HL-60/S4 treated with retinoic acid at 250 ng/mL for 4 days and 3 days (cell line): ENCODE measurements around the gene ENTHD1.
"Not testable (repeated sequence)": the region's sequence is repeated elsewhere in the genome, so short reads cannot be mapped to it uniquely, and the experiment has no call there.

Experiments
- in situ Hi-C: fragments of 300-500 bp; cut with MboI; formaldehyde crosslinking; loops from 2 replicates; pipeline ENCODE4 v1.7.0; 2022; ENCODE audit warnings: low sequenced_read_pairs

Gene ENTHD1

GRCh38 chr22:39901565-39902146, 8.1 kb upstream of the ENTHD1 start:
- in situ Hi-C loops, result no loop called here

- in situ Hi-C loops, result no loop called here
These were observed 7.0 kb upstream of the ENTHD1 start, which contains the start of gene GRAP2 for GRCh38 chr22:39900306-39901227. Gene GRAP2, plus strand, starts transcription at chr22:39901084. Its CDS starts 46,023 bp downstream, at chr22:39947107.

DNA sequence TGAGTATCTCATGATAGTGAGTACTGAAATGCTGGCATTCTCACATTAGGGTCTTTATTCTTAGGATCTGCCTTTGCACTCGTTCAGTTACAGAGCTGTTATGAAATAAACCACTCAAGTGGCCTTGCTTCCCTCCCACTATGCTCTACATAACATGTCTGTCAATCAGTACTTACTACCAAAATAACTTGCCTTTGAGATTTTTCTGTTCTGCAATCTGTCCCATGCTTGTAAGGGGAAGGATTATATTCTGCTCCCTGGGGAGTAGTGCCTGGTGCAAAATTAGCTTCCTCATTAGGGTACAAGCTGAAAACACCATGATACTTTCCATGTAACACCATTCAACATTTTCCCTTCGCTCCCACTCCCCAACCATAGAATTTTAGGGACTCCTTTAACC, 5.4 kb upstream of the ENTHD1 start:
- in situ Hi-C loops, result no loop called here

DNA sequence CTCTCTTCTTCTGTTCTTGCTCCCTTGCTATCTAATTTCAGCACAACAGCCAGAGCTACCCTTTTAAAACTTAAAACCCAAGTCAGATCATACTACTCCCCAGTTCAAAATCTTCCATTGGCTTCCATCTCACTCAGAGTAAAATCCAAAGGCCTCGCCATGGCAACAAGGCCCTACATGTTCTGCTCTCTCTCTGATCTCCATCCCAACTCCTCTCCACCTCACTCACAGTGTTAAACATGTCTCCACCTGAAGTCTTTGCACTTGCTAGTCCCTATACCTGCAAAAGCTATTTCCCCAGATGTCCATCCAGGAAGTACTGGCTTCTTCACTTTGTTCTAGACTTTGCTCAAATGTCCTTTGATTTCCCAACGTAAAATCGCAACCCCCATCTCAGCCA, 4.3 kb upstream of the ENTHD1 start:
- in situ Hi-C loops, result no loop called here

- in situ Hi-C loops, result no loop called here
These were observed 2.9 kb upstream of the ENTHD1 start for GRCh38 chr22:39896313-39896996.

DNA sequence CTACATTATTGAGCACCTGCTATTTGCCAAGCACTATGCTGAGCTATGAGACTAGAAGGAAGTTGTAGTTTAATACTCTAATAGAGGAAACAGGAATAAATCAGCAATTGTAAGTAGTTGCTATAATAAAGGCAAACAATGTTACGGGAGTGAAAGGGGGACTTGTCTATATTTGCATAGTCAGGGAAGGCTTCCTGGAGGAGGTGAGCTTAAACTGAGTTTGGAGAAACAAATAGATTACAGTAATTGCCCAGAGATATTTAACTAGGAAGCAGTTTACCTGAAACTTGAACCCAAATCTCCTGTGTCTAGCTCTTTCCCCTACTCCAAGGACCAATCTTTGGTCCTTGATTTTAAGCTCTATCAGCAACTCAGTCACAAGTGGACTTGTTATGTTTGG, 2.1 kb upstream of the ENTHD1 start:
- in situ Hi-C loops, result no loop called here

GRCh38 chr22:39894554-39895092, 1.1 kb upstream of the ENTHD1 start:
- in situ Hi-C loops, result no loop called here

DNA sequence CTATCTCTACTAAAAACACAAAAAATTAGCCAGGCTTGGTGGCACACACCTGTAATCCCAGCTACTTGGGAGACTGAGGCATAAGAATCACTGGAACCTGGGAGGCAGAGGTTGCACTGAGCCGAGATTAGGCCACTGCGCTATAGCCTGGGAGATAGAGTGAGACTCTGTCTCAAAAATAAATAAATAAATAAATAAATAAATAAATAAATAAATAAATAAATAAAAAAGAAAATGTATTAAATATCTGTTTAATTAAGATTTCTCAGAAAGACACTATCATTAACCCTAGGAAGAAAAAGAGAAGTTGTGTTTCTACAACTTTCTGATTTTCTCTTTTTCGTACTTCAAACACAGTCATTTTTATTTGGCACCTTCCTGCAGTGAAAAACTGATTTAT, 3.6 kb downstream of the ENTHD1 start:
- in situ Hi-C loops, result not testable (repeated sequence)

GRCh38 chr22:39883057-39883456, 10.5 kb downstream of the ENTHD1 start:
- in situ Hi-C loops, result no loop called here

- in situ Hi-C loops, result no loop called here
These were observed 12.8 kb downstream of the ENTHD1 start for GRCh38 chr22:39880722-39881121.

DNA sequence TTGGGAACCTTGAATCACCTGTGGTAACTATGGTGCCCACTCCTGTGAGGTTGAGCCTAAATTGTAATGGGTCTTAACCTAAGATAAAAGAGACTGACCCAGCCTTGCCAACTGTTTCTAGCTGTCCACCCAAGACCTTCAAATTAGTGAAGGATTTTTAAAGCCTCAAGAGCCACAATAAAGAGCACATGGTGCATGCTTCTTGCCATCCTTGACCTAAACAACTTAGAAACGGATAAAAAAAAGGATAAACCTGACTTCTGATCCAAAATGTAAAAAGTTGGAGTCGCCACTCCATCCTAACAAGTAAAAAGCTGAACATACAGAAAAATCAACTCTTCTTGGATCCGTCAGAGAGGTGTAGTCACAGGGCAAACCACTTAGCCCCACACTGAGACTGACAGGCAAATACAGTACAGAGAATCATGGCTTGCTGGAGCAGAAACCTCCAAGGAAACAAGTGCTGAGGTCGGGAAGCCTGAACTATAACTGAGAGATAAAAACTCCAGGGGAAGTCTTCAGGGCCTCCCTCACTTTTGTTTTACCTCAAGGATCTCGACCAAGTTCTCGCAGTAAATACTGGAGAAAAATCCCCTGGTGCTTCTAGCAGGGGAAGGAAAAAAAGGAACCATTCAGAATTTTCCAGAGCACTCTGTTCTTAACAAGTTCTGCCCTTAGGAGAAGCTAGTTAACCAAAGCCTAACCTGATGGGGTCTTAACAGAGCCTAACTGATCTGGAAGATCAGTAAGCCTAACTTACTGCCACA, 16.3 kb downstream of the ENTHD1 start:
- in situ Hi-C loops, result no loop called here

GRCh38 chr22:39875176-39875885, 18.2 kb downstream of the ENTHD1 start:
- in situ Hi-C loops, result not testable (repeated sequence)

DNA sequence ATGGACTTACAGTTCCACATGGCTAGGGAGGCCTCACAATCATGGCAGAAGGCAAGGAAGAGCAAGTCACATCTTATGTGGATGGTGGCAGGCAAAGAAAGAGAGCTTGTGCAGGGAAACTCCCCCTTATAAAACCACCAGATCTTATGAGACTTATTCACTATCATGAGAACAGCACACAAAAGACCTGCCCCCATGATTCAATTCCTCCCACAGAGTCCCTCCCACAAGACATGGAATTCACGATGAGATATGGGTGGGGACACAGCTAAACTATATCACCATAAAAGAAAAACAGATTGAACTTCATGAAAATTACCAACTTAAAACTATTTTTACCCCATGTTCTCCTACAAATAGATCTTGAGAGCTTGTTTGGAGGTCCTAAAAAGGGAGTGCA, 19.6 kb downstream of the ENTHD1 start:
- in situ Hi-C loops, result no loop called here

GRCh38 chr22:39872548-39872947, 21.0 kb downstream of the ENTHD1 start:
- in situ Hi-C loops, result no loop called here

DNA sequence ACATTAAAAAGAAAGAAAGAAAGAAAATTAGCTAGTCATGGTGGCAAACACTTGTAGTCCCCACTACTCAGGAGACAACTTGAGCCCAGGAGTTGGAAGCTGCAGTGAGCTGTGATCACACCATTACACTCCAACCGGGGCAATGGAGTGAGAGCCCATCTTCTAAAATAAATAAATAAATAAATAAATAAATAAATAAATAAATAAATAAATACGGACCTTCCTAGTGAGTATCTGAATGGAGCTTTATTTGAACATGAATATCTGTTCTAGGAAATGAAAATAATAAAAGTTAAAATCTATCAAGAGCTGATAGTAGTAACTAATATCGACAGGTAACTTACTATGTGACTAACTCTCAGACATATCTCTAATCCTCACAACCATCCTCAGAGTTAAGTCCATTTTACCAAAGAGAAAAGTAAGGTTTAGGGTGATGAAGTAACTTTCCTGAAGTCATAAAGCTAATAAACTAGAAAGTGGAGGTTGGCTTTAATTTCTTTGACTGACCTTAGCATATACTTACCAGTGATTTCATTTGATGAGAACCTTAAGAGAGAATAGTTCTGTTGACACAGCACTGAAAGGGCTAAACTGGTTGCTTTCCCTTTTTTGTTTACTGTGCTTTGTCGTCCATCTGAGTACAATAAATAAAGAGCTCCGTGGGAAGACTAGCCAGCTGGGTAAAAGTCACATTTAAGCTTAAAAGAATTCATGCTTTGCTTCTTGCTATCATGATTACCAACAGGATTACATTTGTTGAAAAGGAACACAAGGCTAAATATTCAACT, 22.4 kb downstream of the ENTHD1 start:
- in situ Hi-C loops, result no loop called here

GRCh38 chr22:39869797-39870196, 23.8 kb downstream of the ENTHD1 start:
- in situ Hi-C loops, result not testable (repeated sequence)

- in situ Hi-C loops, result no loop called here
These were observed 24.8 kb downstream of the ENTHD1 start for GRCh38 chr22:39868741-39869140.

DNA sequence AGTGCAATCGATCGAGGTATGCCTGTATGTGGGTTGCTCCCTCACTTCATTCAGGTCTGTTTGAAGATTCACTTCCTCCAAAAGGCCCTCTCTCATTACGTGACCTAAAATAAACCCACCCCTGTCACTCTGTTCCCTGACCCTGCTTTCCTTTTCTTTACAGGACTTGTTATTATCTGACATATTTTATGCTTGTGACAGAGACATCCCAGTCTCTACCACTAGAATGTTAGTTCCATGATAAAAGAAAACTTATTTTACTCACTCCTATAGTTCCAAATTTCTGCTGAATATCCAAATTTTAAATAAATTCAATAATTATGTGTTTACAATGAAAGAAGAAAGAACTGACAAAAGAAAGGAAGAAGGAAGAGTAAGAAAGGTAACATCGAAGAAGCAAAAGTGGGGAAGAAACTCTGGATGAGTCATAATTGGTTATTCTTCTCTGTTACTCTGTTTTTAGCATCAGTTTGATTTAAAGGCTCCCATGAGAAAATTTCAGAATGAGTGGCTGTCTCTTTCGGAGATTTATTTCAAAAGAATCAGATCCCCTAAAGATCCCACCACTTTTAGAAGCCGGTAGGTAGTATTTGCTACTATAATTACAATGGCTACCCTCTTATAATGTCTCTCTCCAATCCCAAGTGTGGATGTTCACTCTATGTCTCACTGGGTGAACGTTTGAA, 33.5 kb downstream of the ENTHD1 start:
- in situ Hi-C loops, result no loop called here

- in situ Hi-C loops, result no loop called here
These were observed 37.0 kb downstream of the ENTHD1 start for GRCh38 chr22:39856588-39856987.
